ENCODE measurements around the gene RMI2. TPM values are rescaled to one million over a fixed set of nuclear protein-coding genes. Genes with fewer than 3 reads are reported as not detected.
"Not testable (repeated sequence)": the region's sequence is repeated elsewhere in the genome, so short reads cannot be mapped to it uniquely, and the experiment has no call there.

RMI2 gene
- total RNA-seq = 0.48 TPM
- long read RNA-seq, partial matches to known transcripts = 0 of 3 reads
- long read RNA-seq, other reads (novel, unspliced or antisense) = 1 of 3 reads

- intact Hi-C loops (cut with DNase I) = no loop called here
- ATAC-seq (ENCODE audit: poor library complexity) = peak; percentile 99
- peak; percentile 98 for DNase-seq
Measured at GRCh38 chr16:11345040-11345862, at the start of gene RMI2. Gene RMI2 (plus strand): TSS chr16:11345459. CDS start chr16:11345472, 13 bp downstream.

- no peak for ATAC-seq (ENCODE audit: poor library complexity)
- intact Hi-C loops (cut with DNase I) = no loop called here
- DNase-seq = no peak
Measured at GRCh38 chr16:11295672-11296071, 49.6 kb upstream of the RMI2 start.

- intact Hi-C loops (cut with DNase I) = no loop called here
- ATAC-seq (ENCODE audit: poor library complexity) (no peak), DNase-seq (no peak)
Measured at GRCh38 chr16:11296351-11296705, 48.9 kb upstream of the RMI2 start.

- intact Hi-C loops (cut with DNase I) = no loop called here
- ATAC-seq (ENCODE audit: poor library complexity) = peak; percentile 80
Measured at GRCh38 chr16:11296706-11297491, 48.4 kb upstream of the RMI2 start.

GRCh38 chr16:11297492-11298142, 47.6 kb upstream of the RMI2 start:
- ATAC-seq (ENCODE audit: poor library complexity) (peak; percentile 97), DNase-seq (peak; percentile 87)
- intact Hi-C loops (cut with DNase I) = no loop called here

More at GRCh38 chr16:11296706-11297491, 48.4 kb upstream of the RMI2 start:
- DNase-seq = no peak

GRCh38 chr16:11298143-11298900, 46.9 kb upstream of the RMI2 start:
- no peak for DNase-seq
- intact Hi-C loops (cut with DNase I) = no loop called here
- ATAC-seq (ENCODE audit: poor library complexity) = no peak

DNA sequence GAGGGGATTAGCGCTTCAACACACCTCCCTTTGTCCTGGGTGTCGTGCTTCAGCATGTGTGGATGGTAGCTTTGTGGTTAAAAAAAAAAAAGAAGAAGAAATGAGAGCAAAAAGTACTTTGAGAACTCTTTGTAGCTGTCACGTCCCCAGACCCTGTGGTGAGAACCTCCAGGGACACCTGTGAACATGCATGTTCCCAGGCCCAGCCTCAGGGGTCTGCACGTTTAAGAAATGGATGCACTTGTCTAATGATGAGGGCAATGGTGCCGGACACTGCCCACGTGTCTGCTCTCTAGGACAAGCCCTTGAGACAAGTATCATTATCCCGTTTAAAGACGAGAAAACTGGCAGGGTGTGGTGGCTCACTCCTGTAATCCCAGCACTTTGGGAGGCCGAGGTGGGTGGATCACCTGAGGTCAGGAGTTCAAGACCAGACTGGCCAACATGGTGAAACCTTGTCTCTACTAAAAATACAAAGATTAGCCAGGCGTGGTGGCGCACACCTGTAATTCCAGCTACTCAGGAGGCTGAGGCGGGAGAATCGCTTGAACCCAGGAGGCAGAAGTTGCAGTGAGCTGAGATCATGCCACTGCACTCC, 46.2 kb upstream of the RMI2 start:
- DNase-seq; ATAC-seq (ENCODE audit: poor library complexity); intact Hi-C loops (cut with DNase I): not testable (repeated sequence)

- DNase-seq (no peak), ATAC-seq (ENCODE audit: poor library complexity) (no peak)
- intact Hi-C loops (cut with DNase I) = no loop called here
Measured at GRCh38 chr16:11299865-11300559, 45.2 kb upstream of the RMI2 start.

GRCh38 chr16:11300560-11300892, 44.7 kb upstream of the RMI2 start:
- DNase-seq (no peak), ATAC-seq (ENCODE audit: poor library complexity) (no peak)
- intact Hi-C loops (cut with DNase I) = no loop called here

DNA sequence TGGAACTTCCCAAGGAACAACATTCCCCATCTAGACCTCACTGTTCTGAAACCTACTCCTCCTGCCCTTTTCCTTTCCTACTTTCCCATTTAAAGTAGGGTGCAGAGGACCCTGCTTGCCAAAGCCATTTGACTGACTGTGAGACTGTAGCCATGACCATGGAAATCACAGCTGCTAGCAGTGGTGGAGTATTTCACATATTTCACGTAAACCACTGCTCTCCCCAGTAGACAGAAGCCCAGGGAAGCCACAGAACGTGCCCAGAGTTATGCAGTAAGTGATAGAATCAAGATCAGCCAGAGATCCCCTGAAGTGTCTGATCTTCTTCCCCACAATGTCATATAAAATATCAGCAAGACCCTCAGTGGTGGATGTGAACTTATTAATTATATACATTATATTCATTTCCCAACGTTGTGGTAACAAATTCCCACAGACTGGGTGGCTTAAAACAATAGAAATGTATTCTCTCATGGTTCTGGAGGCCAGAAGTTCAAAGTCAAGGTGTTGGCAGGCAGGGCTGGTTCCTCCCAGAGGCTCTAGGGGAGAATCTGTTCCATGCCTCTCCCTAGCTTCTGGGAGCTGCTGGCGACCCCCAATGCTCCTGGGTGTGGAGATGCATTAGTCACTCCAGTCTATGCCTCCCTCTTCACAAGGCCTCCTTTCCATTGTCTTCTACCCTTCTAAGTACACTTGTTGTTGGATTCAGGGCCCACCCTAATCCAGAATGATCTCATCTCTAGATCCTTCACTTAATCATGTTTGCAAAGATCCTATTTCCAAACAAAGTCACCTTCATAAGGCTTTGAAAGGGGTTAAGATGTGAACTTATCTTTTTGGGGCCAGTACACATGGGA, 43.4 kb upstream of the RMI2 start:
- ATAC-seq (ENCODE audit: poor library complexity) = no peak
- intact Hi-C loops (cut with DNase I) = no loop called here
- DNase-seq = no peak

GRCh38 chr16:11302977-11303376, 42.3 kb upstream of the RMI2 start:
- intact Hi-C loops (cut with DNase I) = no loop called here
- ATAC-seq (ENCODE audit: poor library complexity) = no peak
- DNase-seq = no peak

DNA sequence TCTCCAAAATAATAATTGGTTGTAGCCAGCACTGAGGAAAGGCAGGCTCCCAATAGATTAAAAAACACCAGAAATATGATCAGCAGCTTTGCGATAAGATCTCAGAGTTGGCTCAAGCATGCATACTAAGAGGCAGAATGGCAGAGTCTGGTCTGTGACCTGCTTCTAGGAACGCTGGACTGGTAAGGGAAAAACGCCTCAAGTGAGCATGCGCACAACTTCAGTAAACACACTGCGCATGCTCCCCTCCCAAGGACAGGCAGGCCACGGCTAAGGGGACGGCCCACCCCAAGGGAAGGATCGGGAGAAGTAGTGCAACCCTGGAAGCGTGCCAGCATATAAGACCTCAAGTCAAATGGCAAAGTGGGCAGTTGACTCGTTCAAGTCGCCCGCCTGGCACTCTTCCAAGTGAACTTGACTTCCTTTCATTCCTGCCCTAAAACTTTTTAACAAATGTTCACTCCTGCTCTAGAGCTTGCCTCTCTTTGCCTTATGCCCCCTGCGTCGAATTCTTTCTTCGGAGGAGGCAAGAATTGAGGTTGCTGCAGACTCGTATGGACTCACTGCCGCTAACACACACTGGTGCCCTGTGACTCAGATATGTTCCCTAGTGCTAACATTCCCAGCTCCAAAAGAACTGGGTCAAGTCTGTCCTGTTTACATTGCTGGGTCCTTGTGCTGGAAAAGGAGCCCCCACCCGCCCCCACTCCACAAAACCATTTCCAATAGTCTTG, 41.7 kb upstream of the RMI2 start:
- ATAC-seq (ENCODE audit: poor library complexity) (no peak), DNase-seq (no peak)
- intact Hi-C loops (cut with DNase I) = no loop called here

DNA sequence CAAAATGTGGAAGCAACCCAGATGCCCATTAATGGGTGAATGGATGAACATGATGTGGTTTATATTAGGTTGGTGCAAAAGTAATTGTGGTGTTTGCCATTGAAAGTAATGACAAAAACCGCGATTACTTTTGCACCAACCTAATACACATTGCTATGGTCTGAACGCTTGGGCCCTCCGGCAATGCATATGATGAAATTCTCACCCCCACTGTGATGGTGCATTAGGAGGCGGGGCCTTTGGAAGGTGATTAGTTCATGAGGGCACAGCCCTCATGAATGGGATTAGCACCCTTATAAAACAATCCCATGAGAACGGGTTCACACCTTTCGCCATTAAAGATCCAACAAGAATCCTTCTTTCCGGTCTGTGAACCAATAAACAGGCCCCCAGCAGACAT, 38.9 kb upstream of the RMI2 start:
- intact Hi-C loops (cut with DNase I) = no loop called here
- ATAC-seq (ENCODE audit: poor library complexity) (no peak), DNase-seq (no peak)

DNA sequence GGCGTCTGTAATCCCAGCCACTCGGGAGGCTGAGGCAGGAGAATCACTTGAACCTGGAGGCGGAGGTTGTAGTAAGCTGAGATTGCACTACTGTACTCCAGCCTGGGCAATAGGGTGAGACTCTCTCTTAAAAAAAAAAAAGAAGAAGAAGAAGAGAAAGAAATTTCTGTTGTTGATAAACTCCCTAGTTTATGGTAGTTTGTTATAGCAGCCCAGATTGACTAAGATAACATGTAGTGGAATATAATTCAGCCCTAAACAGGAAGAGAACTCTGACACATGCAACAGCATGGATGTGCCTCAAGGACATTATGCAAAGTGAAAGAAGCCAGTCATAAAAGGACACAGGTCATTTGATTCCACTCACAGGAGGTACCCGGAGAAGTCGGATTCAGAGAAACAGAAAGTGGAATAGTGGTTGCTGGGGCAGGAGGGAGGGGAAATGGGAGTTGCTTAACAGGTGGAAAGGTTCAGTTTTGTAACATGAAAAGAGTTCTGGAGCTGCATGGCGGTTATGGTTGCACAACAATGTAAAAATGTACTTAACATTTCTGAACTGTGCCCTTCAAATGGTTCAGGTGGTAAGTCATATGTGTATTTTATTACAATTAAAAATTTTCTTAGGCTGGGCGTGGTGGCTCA, 38.1 kb upstream of the RMI2 start:
- ATAC-seq (ENCODE audit: poor library complexity) (no peak), DNase-seq (no peak)
- intact Hi-C loops (cut with DNase I) = no loop called here

DNA sequence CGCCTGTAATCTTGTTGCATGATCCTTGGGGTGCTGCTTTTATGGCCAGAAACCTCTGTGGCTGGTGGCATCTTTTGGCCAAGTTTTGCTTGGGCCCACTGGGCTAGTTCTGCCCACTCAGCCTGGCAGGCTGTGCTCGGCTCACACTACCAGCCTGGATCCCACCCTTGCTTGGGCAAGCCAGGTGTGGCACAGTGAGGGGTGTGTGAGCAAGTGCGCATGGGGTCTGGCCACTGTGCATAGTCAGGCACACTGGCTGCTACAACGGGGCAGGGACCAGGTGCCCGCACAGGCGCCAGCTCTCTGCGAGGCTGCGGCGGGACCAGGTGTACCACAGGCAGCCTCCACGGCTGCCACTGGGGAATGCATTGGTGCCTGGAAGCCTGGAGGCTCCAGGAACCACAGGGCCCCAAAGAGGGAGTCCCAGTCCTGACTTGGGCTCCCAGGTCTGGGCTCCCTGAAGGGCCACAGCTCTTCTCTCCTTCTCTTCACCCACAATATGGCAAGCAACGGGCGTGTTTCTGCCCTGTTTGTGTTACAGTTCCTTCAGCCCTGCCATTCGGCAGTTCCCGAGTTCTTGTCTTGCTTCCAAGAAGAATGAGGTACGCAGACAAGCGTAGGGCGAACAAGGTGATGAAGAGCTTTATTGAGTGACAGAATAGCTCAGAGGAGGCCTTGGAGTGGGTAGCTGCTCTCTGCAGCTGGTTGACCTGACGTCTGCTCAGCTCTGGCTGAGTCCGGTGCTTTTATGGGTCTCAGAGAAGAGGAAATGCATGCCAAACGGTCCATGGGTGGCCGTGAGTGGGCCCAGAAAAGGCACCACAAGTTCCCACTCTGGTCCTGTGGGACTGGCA, 37.4 kb upstream of the RMI2 start:
- DNase-seq = no peak
- intact Hi-C loops (cut with DNase I) = no loop called here
- ATAC-seq (ENCODE audit: poor library complexity) = no peak
